DOHH2 (cell line): ENCODE results near the gene CXCL12.

Experiments used
- EZH2phosphoT487 ChIP-seq: fragments of 200-600 bp; sonication (generic); IDR thresholded peaks from 2 replicates; pipeline ENCODE4 v1.6.1; 2017; ENCODE audit warnings: borderline replicate concordance, mild to moderate bottlenecking, antibody characterized with exemption, low read length, moderate library complexity, mixed read lengths
- TF ChIP-seq, protein P1 (sequence below): fragments of 200-600 bp; sonication (generic); IDR thresholded peaks from one replicate; pipeline ENCODE4 v1.5.1; 2014; ENCODE audit warnings: antibody characterized with exemption, mild to moderate bottlenecking, low read depth, low read length; ENCODE audit not compliant: poor library complexity, severe bottlenecking

DNA sequence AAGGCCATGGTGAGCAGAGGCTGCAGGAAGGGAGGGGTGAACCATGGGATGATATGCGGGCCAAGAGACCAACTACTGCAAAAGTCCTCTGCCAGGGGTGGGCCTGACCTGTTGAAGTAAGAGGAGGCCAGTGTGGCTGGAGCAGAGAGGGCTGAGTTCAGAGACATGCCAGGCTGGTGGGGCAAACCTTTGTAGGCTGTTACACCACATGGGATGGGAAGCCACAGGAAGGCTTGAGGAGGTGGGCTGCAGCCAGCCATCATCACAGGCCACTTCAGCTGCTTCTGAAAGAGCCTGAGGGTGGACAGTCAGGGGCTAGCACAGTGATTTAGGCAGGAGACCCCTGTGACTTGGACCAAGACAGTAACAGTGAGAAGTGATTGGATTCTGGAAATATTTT, 20.3 kb downstream of the CXCL12 start:
- TF ChIP-seq, protein P1, sequence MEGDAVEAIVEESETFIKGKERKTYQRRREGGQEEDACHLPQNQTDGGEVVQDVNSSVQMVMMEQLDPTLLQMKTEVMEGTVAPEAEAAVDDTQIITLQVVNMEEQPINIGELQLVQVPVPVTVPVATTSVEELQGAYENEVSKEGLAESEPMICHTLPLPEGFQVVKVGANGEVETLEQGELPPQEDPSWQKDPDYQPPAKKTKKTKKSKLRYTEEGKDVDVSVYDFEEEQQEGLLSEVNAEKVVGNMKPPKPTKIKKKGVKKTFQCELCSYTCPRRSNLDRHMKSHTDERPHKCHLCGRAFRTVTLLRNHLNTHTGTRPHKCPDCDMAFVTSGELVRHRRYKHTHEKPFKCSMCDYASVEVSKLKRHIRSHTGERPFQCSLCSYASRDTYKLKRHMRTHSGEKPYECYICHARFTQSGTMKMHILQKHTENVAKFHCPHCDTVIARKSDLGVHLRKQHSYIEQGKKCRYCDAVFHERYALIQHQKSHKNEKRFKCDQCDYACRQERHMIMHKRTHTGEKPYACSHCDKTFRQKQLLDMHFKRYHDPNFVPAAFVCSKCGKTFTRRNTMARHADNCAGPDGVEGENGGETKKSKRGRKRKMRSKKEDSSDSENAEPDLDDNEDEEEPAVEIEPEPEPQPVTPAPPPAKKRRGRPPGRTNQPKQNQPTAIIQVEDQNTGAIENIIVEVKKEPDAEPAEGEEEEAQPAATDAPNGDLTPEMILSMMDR: no peak
- TF ChIP-seq EZH2phosphoT487: no peak
